ENCODE measurements around the gene FHIT.
A peak's percentile ranks its signal among the peaks of the same experiment; 100 is the strongest.

The FHIT gene

GRCh38 chr3:60190073-60190472 lies 1061.2 kb downstream of the FHIT start:
- no peak for DNase-seq (ENCODE audit: low read depth)

DNA sequence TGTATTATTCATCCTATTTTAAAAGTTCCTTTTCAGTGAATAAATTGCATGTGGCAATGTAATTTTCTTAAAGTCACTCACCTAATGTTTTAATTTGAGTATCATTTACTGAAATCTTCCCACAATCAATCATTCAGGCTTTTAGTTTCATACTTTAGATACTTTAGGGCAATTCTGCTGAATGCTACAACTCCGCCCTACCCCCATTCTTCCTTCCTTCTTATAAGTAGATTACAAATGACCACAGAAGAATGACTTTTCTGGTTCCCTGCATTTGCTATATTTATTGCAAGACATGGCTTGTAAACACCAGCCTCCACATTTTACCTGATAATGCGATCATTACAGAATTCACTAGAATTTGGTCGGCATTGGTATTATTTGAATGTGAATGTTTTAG lies 1061.9 kb downstream of the FHIT start:
- TF ChIP-seq, protein P1, sequence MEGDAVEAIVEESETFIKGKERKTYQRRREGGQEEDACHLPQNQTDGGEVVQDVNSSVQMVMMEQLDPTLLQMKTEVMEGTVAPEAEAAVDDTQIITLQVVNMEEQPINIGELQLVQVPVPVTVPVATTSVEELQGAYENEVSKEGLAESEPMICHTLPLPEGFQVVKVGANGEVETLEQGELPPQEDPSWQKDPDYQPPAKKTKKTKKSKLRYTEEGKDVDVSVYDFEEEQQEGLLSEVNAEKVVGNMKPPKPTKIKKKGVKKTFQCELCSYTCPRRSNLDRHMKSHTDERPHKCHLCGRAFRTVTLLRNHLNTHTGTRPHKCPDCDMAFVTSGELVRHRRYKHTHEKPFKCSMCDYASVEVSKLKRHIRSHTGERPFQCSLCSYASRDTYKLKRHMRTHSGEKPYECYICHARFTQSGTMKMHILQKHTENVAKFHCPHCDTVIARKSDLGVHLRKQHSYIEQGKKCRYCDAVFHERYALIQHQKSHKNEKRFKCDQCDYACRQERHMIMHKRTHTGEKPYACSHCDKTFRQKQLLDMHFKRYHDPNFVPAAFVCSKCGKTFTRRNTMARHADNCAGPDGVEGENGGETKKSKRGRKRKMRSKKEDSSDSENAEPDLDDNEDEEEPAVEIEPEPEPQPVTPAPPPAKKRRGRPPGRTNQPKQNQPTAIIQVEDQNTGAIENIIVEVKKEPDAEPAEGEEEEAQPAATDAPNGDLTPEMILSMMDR (conservative IDR thresholded peaks at IDR 0.05; ENCODE audit: low read depth, low read length), result no peak
- DNase-seq (ENCODE audit: low read depth), result no peak
- H3K4me3 ChIP-seq (ENCODE audit: low read depth, low read length), result no peak overlapping the region

More at GRCh38 chr3:60190073-60190472, 1061.2 kb downstream of the FHIT start:
- TF ChIP-seq, protein P1 (conservative IDR thresholded peaks at IDR 0.05; ENCODE audit: low read depth, low read length), result no peak
- no peak overlapping the region for H3K4me3 ChIP-seq (ENCODE audit: low read depth, low read length)

DNA sequence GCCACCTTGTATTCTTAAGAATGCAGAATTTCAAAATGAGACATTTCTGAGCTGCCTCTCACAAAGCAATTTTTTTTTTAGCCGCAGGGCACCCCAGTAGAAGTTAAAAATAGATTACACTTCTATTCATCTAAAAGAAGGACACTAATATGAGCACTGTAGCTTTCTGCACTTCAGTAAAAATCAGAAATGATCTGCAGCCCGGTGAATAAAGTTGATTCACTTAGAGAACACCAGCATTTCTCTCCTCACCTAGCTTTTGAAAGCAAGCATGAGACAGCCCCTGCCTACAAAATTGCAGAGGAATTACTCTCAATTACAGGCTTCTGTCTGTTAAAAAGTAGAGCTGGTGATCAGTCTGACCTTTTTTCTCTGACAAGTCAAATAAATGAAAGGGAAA lies 1062.4 kb downstream of the FHIT start:
- H3K4me3 ChIP-seq (ENCODE audit: low read depth, low read length), result no peak overlapping the region
- TF ChIP-seq, protein P1 (conservative IDR thresholded peaks at IDR 0.05; ENCODE audit: low read depth, low read length), result no peak
- peak; percentile 2 for DNase-seq (ENCODE audit: low read depth)

- DNase-seq (ENCODE audit: low read depth), result no peak
- no peak overlapping the region for H3K4me3 ChIP-seq (ENCODE audit: low read depth, low read length)
- TF ChIP-seq, protein P1 (conservative IDR thresholded peaks at IDR 0.05; ENCODE audit: low read depth, low read length), result no peak
These were observed 1063.9 kb downstream of the FHIT start for GRCh38 chr3:60187343-60187742.

DNA sequence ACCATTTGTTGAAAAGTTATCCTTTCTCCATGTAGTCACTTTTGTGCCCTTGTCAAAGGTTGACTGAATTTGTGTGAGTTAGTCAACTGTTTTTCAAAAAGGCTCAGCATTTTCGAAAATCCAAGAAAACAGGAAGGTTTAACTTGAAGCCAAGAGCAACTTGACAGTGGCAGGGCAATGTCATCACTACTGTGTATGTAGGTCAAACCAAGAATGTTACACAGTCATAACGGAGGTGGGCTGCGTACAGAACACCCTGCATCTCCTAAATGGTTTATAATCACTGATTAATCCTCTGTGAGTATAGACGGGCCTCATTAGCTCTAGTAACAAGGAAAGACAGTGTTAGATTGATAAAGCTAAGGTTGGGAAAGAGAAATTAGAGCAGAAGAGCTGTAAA lies 1064.9 kb downstream of the FHIT start:
- no peak overlapping the region for H3K4me3 ChIP-seq (ENCODE audit: low read depth, low read length)
- TF ChIP-seq, protein P1 (conservative IDR thresholded peaks at IDR 0.05; ENCODE audit: low read depth, low read length), result no peak
- no peak for DNase-seq (ENCODE audit: low read depth)

- TF ChIP-seq, protein P1 (conservative IDR thresholded peaks at IDR 0.05; ENCODE audit: low read depth, low read length), result no peak
- H3K4me3 ChIP-seq (ENCODE audit: low read depth, low read length), result no peak overlapping the region
- DNase-seq (ENCODE audit: low read depth), result no peak
These were observed 1066.1 kb downstream of the FHIT start for GRCh38 chr3:60185161-60185560.

GRCh38 chr3:60182697-60183096 lies 1068.6 kb downstream of the FHIT start:
- TF ChIP-seq, protein P1 (conservative IDR thresholded peaks at IDR 0.05; ENCODE audit: low read depth, low read length), result peak; percentile 16
- H3K4me3 ChIP-seq (ENCODE audit: low read depth, low read length), result no peak overlapping the region
- DNase-seq (ENCODE audit: low read depth), result peak; percentile 2
